ENCODE results near the gene NEDD4.

GRCh38 chr15:55834331-55834730 lies 159.1 kb downstream of the NEDD4 start:
- TF ChIP-seq LARP7 (IDR thresholded peaks at IDR 0.05) (no peak), BCLAF1 (IDR thresholded peaks at IDR 0.05) (no peak), USF2 (IDR thresholded peaks at IDR 0.05; ENCODE audit: borderline replicate concordance, low read depth, low read length) (no peak), SIN3A (IDR thresholded peaks at IDR 0.05; ENCODE audit: low read depth, low read length) (no peak), EZH2 (IDR thresholded peaks at IDR 0.05; ENCODE audit: borderline replicate concordance, control insufficient read depth, low read depth, low read length) (no peak)

All from GM12878 (cell line).